ENCODE data around the gene LY6G6C.
"Not testable (repeated sequence)": the region's sequence is repeated elsewhere in the genome, so short reads cannot be mapped to it uniquely, and the experiment has no call there.

LY6G6C gene

DNA sequence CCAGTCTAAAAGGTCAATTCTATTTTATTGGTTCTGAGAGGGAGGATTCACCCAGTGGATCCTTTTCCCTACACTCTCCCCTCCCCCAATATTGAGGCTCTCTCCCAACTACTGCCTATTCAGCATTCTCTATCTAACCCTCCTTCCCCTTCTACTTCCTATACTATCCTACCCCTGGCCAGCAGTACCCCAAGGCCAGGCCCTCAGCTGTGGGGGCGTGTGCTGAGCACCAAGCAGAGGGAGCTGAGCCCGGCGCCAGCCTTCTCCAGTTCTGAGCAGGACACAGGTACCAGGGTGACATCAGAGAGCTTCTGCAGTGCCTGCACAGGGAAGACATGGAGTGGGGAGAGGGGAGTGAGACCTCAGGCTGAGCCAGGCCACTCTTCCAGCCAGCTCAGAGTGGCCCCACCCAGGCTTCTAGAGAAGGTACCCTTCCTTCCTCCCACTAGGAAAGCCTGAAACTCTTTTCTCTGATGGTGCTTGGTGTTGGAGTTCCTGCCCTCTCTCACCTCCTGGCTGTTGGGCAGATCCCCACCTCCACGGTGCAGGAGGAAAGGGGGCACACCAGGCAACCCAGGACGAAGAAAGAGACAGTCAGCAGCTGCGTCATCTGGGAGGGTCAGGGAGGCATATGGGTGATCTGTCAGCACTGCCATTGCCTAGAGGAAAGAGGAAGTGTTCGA, 5.6 kb upstream of the LY6G6C start:
- no peak for DNase-seq (ENCODE audit: low spot score)

DNA sequence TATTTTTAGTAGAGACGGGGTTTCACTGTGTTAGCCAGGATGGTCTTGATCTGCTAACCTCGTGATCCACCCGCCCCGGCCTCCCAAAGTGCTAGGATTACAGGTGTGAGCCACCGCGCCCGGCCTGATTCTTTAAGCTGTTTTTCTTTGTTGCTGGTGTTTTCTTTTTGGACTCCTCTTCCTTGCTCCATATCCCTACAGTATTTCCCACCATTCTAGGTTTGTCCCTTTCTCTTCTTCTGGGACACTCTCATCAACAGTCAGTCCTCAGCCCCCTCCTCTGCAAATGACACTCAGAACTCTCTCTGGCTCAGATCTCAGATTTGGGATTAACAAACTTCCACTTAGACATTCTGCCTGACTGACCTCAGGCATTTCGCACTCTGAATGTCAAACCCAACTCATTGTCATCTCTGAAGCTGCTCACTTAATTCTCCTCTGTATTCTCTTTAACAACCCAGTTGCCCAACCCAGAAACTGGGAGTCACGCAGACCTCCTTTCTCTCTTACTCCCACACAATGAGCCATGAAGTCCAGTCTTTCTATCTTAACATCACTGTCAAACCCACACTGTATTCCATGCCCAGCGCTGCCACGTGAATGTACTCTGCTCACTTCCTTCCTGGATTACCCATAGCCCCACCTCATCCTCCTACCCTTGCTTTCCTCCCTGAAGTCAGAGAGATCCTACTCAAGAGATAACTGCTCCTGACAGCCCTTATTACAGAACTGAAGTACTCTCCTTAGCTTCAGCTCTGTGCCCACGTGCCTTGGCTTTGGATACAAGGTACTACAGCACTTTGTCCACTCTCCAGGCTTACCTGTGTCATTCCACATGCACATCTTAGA, 4.2 kb upstream of the LY6G6C start:
- no peak for DNase-seq (ENCODE audit: low spot score)

DNA sequence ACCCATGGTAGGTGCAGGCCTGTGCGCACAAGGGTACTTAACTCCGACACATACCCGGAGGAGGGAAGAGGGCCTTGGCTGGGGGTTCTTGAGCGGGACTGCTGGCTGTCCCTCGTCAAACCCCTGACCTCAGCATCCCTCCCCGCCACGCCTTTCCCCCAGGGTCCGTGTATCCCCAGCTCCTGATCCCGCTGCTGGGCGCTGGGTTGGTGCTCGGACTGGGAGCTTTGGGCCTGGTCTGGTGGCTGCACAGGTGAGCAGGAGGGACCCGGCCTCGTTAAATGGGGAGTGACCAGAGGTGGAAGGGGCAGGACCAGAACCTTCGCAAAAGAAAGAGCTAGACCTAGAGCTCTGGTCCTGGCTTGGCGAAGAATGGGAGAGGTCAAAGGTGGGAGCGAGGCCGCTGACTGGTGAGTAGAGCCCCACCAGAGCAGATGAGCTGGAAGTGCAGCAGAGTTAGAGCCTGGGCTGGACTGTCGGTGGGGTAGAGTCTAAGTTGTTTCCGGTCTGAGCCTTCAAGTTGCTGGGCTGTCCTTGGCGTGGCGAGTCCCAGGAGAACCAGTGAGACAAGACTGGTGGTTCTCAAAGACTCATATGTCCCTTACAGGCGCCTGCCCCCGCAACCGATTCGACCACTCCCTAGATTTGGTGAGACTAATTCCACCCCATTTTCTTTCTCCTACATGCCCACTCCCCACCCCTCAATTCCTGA, 2.6 kb upstream of the LY6G6C start:
- DNase-seq (ENCODE audit: low spot score), result no peak

DNA sequence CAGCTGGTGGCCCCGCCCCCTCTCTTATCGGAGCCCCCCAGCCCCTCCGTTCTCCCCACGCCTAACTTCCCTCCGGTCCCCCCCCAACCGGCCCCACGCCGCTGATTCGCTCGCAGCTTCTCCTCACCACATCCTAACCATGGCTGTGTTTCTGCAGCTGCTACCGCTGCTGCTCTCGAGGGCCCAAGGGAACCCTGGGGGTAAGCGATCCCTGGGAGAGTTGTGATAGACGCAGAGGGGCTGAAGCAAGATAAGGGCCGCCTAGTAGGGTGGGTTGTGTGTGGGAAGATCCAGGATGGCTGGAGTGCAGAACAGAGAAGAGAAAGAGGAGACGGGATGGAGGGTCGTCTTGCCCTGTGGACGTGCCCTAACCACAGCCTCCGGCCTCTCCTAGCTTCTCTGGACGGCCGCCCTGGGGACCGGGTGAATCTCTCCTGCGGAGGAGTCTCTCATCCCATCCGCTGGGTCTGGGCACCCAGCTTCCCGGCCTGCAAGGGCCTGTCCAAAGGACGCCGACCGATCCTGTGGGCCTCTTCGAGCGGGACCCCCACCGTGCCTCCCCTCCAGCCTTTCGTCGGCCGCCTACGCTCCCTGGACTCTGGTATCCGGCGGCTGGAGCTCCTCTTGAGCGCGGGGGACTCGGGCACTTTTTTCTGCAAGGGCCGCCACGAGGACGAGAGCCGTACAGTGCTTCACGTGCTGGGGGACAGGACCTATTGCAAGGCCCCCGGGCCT, 1.9 kb upstream of the LY6G6C start, which contains the start of gene MPIG6B:
TSS of gene MPIG6B (plus strand) at position 129 of the 735 bp plus-strand sequence. CDS start at position 140, 11 bp downstream.
- no peak for DNase-seq (ENCODE audit: low spot score)

DNA sequence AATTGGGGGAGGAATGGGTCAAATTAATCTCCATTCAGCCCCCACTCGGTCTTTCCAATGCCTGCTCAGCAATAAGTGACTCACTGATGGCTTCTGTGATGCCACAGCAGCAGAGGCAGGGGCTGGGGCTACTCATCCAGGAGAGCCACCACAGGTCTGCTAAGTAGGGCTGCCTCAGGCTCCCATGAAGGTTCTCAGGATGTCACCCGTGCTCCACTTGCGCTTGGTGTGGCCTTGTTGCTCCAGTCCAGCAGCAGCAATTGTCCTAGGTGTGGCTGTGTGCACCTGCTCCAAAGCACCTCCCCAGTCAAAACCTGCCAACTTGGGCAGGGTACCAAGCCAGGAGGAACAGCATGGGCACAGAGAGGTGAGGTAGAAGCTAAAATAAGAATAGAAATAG, 627 bp upstream of the LY6G6C start:
- no peak for DNase-seq (ENCODE audit: low spot score)

DNA sequence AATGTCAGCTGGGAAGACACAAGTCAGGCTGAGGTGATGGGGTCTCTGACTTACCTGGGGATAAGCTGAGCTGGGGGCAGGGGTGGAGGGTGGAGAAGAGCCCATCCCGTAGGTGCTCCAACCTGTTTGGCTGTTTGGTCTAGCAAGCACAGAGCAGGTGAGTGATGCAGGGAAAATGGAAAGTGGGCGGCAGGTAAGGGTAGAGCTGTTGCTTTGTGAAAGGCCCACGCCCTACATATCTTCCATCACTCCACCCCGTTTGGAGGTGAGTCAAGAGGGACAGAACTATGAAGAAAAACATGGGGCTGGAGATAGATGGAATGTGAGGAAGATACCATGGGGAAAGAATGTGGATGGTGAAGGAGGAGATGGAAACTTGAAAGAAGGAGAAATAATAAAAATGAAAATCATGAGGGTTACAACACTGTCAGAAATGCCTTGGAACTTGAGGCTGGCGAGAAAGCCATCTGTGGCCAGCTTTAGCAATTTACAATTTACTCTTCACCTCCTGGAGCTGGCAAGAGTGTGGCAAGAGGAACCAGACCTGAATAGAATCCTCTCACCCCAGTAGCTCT, 1.3 kb downstream of the LY6G6C start:
- DNase-seq (ENCODE audit: low spot score), result no peak

DNA sequence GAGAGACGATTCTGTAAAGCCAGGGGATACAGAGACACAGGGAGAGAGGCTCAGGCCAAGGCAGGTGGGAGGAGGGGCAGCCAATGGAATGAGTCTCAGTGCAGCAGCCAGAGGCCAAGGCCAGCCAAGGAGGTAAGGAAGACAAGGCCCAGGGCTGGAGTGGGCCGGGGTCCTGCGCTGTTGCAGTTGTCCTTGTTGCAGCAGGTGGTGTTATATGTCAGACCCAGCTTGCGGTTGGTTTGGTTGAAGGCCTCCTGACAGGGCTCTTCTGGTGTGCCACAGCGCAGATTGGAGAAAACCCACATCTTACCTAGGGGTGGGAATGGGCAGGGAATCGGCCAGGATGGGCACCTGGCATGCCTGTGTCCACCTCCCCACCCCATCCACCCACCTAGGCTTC, 2.5 kb downstream of the LY6G6C start:
- no peak for DNase-seq (ENCODE audit: low spot score)

DNA sequence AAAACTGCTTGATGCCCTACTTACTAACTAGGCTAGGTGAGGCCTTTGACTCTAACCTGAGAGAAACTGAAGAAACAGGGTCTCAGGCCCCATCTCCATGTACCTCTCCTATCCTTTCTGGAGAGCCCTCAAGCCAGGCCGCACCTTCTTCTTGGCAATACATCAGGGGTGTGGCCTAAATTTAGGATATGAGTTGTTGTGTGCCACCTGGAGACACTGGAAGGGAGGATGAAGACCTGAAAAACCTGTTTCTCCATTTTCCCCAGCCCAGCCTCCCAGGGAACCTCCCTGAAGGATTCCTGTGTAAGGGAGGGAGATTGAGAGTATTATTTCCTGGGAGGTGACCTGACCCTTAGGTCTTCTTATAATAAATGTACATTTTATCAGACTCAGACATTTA, 3.3 kb downstream of the LY6G6C start:
- DNase-seq (ENCODE audit: low spot score), result no peak

DNA sequence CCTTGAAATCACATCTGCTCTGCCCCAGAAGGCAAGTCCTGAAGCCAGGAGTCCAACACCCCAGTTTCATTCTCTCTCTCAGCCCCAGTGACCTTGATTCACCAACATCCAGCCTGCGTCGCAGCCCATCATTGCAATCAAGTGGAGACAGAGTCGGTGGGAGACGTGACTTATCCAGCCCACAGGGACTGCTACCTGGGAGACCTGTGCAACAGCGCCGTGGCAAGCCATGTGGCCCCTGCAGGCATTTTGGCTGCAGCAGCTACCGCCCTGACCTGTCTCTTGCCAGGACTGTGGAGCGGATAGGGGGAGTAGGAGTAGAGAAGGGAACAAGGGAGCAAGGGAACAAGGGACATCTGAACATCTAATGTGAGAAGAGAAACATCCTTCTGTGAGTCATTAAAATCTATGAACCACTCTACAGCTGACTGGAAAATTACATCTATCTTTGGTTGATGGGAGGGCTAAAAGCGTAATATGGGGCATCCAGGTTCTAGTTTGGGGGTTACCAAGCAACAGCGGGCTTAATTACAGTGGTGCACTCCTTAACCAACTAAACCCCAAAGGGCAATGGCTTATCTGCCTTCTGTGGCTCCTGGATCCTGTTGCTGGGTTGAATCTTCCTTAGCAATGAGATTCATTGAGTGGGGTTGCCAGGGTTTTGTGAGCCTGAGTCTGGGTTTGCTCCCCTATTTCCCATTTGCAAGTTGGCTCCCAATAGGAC, 3.9 kb downstream of the LY6G6C start:
- DNase-seq (ENCODE audit: low spot score), result peak; percentile 48

DNA sequence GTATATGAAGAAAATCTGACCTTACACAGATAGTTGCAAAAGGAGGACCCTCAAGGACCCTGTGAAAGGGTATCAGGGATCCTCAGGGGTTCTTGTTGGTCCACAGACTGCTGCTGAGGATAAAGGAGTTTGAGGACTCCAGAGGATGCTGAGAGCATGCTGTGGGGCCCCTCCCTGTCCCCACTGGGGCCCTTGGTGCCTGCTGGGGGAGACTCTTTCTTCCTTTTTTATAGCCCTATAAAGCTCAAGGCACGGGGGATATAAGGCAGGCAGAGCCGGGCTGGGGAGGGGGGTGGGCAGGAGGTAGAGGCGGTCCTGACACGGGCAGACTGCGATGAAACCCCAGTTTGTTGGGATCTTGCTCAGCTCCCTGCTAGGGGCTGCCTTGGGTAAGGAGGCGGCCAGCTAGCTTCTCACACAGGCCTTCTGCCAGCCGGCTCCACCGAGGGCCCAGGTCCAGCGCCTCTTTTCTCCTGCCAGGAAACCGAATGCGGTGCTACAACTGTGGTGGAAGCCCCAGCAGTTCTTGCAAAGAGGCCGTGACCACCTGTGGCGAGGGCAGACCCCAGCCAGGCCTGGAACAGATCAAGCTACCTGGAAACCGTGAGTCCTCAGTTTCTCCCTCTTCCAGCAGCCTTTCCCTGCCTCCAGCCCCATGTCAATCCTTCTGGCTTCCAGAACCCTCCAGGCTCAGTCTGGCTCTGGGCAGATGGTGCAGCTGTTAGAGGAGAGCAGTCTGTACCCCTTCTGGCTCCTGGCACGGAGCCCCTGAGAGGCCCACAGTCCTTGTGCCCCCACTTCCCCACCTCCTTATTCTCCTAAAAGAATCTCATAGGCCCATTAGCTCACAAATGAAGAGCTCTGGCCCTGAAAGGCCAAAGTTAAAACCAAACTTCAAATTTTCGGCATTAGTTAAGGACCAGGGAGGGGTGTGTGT, 6.3 kb downstream of the LY6G6C start, which contains the start of gene LY6G6D:
TSS of gene LY6G6D (plus strand) at position 327 of the 937 bp plus-strand sequence. CDS start at position 335, 8 bp downstream.
- no peak for DNase-seq (ENCODE audit: low spot score)

DNA sequence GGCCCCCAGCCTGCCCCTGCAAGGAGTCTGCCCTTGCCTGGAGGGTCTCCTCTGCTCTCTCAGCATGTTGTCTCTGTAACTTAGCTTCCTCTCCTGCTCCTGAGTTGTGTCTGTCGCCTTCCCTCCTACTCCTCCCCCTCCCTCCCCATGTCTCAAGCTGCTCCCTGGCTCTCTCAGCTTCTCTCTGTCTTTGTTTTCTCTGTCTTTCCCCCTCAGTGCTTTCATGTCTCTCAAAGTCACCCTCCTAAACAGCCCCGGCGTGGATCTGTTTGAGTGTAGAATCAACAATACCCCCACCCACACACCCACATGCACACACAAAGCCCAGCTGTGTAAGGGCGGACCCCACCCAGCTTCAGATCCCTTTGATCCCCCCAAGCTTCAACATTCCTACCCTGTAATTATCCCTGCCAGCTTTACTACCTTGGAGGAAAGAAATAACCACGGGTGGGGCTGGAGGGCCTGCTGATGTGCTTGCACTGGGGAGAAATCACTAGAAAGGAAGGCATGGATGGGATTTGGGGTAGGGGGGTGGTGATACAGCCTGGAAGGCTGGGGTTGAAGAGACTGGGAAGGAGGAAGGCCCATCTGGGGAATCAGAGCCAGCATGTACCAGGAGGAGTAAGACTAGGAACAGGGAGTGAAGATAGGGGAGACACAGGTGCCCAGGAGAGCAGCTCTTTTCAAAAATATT, 7.4 kb downstream of the LY6G6C start:
- DNase-seq (ENCODE audit: low spot score), result no peak

DNA sequence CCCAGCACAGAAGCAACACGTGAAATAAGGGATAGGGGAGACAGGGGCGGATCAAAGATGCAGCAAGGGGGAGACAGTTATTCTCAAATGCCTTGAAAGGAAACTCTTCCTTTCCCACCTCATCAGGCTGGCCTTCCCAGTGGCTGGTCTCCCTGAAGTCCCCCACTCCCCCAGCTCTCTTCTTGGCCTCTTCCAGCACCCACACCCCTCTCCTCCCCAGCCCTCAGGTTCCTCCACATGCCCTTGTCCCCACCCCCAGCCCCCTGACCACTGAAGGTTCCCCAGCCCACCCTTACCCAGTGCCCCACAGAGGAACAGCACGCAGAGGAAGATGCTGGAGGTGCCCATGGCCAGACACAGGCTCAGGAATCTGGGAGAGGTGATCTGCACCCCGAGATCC, 8.1 kb downstream of the LY6G6C start:
- no peak for DNase-seq (ENCODE audit: low spot score)

DNA sequence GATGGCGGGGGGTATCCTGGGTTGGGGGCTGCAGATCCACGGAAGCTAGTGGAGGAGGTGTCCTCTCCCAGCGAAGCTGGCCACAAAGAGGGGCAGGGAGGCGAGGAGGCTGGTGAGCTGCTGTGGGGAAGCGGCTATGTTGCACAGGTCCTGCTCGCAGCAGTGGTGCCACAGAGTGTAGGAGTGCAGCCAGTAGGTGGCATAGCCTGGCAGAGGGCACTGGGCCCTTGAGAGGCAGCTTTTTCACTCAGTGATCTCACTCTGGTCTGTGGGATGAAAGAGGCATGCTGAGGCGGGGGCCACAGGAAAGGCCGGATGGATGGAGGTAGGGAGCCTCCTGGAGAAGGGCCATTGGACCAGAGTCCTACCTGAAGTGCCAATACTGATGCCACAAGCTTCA, 9.2 kb downstream of the LY6G6C start:
- DNase-seq (ENCODE audit: low spot score), result no peak

DNA sequence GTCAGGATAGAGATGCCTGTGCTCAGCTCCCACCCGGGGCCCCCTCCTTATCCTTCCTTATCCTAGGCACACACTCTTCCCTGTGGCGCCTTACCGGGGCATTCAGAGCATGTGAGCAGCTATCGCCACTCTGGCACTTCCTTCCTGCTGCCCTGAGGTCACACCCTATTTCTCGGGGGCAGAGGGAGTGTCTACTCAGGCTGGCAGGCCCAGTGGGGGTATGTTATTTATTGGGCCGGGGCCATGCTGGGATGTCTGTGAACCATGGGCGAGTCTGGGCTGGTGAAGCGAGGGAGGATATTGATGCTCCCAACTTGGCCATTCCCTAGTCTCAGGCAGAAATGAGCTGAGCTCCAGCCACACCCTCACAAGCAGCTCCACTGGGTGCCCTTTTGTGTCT, 10.3 kb downstream of the LY6G6C start:
- DNase-seq (ENCODE audit: low spot score), result no peak

DNA sequence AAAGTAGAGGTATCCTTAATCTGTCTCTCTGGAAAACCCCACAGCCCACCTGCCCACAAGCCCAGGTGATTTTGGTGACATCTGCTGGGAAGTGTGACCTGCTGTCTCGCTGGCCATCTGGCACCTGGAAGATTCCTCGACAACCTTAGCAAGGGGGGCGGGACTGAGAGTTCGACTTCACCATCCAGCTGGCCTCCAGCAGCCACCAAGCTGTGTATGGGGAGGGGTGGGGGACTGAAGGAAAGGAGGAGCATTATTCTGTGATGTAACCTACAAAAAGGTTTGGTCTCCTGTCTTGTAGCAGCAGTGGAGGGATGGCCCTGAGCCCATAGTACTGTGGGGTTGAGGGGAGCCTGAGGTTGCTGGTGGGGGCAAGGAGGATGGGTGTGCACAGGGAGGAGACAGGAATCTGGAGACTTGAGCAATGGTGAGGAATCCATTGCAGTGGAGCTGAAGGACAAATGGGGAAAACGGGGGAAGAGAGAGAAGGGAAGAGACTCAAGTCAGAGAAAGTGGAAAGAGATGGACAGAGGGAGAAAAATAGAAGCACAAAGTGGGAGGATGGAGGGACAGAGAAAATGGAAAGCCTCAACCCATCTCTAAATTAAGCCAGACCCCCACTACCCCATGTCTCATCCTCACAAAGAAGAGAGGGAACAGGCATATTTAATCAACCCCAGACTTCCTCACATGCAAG, 10.9 kb downstream of the LY6G6C start:
- DNase-seq (ENCODE audit: low spot score), result no peak

DNA sequence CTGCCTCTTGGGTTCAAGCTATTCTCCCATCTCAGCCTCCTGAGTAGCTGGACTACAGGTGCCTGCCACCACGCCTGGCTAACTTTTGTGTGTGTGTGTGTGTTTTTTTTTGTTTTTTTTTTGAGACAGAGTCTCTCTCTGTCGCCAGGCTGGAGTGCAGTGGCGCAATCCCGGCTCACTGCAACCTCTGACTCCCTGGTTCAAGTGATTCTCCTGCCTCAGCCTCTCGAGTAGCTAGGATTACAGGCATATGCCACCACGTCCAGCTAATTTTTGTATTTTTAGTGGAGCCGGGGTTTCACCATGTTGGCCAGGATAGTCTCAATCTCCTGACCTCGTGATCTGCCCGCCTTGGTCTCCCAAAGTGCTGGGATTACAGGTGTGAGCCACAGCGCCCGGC, 12.4 kb downstream of the LY6G6C start:
- not testable (repeated sequence) for DNase-seq (ENCODE audit: low spot score)

DNA sequence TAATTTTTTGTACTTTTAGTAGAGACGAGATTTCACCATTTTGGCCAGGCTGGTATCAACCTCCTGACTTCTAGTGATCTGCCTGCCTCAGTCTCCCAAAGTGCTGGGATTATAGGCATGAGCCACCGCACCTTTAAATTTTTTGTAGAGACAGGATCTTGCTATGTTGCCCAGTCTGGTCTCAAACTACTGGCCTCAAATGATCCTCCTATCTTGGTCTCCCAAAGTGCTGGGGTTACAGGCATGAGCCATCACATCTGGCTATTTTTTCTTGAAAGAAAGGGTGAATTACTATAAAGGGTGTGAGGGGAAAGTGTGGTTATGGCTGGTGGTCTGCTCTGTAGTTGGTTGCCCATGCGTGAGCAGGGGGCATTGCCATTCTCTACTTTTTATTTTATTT, 13.3 kb downstream of the LY6G6C start:
- no peak for DNase-seq (ENCODE audit: low spot score)

DNA sequence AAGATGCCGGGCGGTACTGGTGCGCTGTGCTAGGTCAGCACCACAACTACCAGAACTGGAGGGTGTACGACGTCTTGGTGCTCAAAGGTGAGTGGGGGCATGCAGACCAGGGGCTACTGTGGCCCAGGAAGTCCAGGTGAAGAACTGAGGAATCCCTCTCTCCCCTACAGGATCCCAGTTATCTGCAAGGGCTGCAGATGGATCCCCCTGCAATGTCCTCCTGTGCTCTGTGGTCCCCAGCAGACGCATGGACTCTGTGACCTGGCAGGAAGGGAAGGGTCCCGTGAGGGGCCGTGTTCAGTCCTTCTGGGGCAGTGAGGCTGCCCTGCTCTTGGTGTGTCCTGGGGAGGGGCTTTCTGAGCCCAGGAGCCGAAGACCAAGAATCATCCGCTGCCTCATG, 13.8 kb downstream of the LY6G6C start:
- DNase-seq (ENCODE audit: low spot score), result no peak

DNA sequence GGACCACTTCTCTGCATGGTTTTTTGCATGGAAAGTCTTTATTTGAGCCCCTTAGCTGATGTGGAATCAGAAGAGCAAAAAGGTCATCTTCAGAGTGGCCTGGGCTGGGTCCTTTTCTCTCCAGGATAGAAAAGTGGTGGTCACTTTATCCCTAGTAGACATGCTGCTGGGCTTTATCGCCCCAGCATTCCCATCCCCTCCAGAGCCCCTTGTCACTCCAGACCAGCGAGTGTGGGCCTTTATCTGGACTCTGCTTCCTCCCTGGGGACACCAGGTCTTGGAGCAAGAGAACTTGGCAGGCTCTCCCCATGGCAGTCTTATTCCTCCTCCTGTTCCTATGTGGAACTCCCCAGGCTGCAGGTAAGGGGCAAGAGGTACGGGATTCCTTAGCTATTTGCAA, 14.9 kb downstream of the LY6G6C start, which contains the start of gene LY6G6F:
TSS of gene LY6G6F (plus strand) at position 268 of the 400 bp plus-strand sequence. CDS start at position 309, 41 bp downstream.
- DNase-seq (ENCODE audit: low spot score), result no peak

Data from kidney tubule cell (primary cell).